ENCODE measurements around the gene MAP3K19.
"Not testable (repeated sequence)": the region's sequence is repeated elsewhere in the genome, so short reads cannot be mapped to it uniquely, and the experiment has no call there.

Gene MAP3K19

GRCh38 chr2:135047300-135047699, at the start of gene MAP3K19:
Gene MAP3K19, minus strand, starts transcription at chr2:135047447. Its CDS starts 22,800 bp downstream, at chr2:135024647.
- DNase-seq (ENCODE audit: low read depth), result no peak

- no peak for DNase-seq (ENCODE audit: low read depth)
Observed at GRCh38 chr2:135096665-135097446, 49.6 kb upstream of the MAP3K19 start.

- no peak for DNase-seq (ENCODE audit: low read depth)
Observed at GRCh38 chr2:135095591-135095990, 48.3 kb upstream of the MAP3K19 start.

GRCh38 chr2:135094508-135094907, 47.3 kb upstream of the MAP3K19 start:
- no peak for DNase-seq (ENCODE audit: low read depth)

- no peak for DNase-seq (ENCODE audit: low read depth)
Observed at GRCh38 chr2:135093670-135094330, 46.6 kb upstream of the MAP3K19 start.

GRCh38 chr2:135093193-135093592, 45.9 kb upstream of the MAP3K19 start:
- DNase-seq (ENCODE audit: low read depth), result no peak

GRCh38 chr2:135091681-135092080, 44.4 kb upstream of the MAP3K19 start:
- no peak for DNase-seq (ENCODE audit: low read depth)

GRCh38 chr2:135089597-135089996, 42.4 kb upstream of the MAP3K19 start:
- not testable (repeated sequence) for DNase-seq (ENCODE audit: low read depth)

- no peak for DNase-seq (ENCODE audit: low read depth)
Observed at GRCh38 chr2:135086222-135086621, 39.0 kb upstream of the MAP3K19 start.

GRCh38 chr2:135078417-135078816, 31.2 kb upstream of the MAP3K19 start:
- no peak for DNase-seq (ENCODE audit: low read depth)

- DNase-seq (ENCODE audit: low read depth), result no peak
Observed at GRCh38 chr2:135076556-135076955, 29.3 kb upstream of the MAP3K19 start.

GRCh38 chr2:135074216-135074615, 27.0 kb upstream of the MAP3K19 start:
- DNase-seq (ENCODE audit: low read depth), result no peak

- no peak for DNase-seq (ENCODE audit: low read depth)
Observed at GRCh38 chr2:135072125-135072997, 25.1 kb upstream of the MAP3K19 start.

- no peak for DNase-seq (ENCODE audit: low read depth)
Observed at GRCh38 chr2:135066710-135067109, 19.5 kb upstream of the MAP3K19 start.

GRCh38 chr2:135064149-135064548, 16.9 kb upstream of the MAP3K19 start:
- no peak for DNase-seq (ENCODE audit: low read depth)

- DNase-seq (ENCODE audit: low read depth), result no peak
Observed at GRCh38 chr2:135063210-135063609, 16.0 kb upstream of the MAP3K19 start.

GRCh38 chr2:135059577-135059976, 12.3 kb upstream of the MAP3K19 start:
- no peak for DNase-seq (ENCODE audit: low read depth)

GRCh38 chr2:135056790-135057189, 9.5 kb upstream of the MAP3K19 start:
- DNase-seq (ENCODE audit: low read depth), result no peak

GRCh38 chr2:135055182-135055786, 8.0 kb upstream of the MAP3K19 start:
- DNase-seq (ENCODE audit: low read depth), result no peak

- no peak for DNase-seq (ENCODE audit: low read depth)
Observed at GRCh38 chr2:135052997-135053474, 5.8 kb upstream of the MAP3K19 start.

- peak; percentile 83 for DNase-seq (ENCODE audit: low read depth)
Observed at GRCh38 chr2:135052042-135052876, 5.0 kb upstream of the MAP3K19 start, which contains the start of gene RAB3GAP1. Gene RAB3GAP1, plus strand, starts transcription at chr2:135052292. Its CDS starts 16 bp downstream, at chr2:135052308.
